H1 (cell line): ENCODE data around the gene ISY1. TPM values are rescaled to one million over a fixed set of nuclear protein-coding genes. Genes with fewer than 3 reads are reported as not detected.

Experiments used
- CTCF ChIA-PET: fragments of 300-600 bp; sonication (Branson Sonifier 250); formaldehyde crosslinking; loops from one replicate; lab custom pipeline; 2021; ENCODE audit not compliant: partially characterized antibody; lab: Charles Lee
- POLR2A ChIA-PET: fragments of 300-600 bp; sonication (Branson Sonifier 250); formaldehyde crosslinking; loops from one replicate; lab custom pipeline; 2021; ENCODE audit warnings: inconsistent platforms; ENCODE audit not compliant: partially characterized antibody; lab: Charles Lee
- DNase-seq, 2 experiments: peaks; one replicate each; pipeline versions ENCODE4 v3.0.0 to v3.0.0-alpha.2; 2010 to 2022; ENCODE audit warnings: low spot score in 2 of 2, low read depth in 1 of 2, mixed read lengths in 1 of 2
- FAIRE-seq: peaks from 2 replicates; lab custom pipeline; 2011; peaks lifted over from hg19 to GRCh38; lab: Jason Lieb, UNC
- H2AFZ ChIP-seq: 2 replicates; pipeline ENCODE4 v1.8.1; 2012; ENCODE audit warnings: low read length, inconsistent platforms
- H2AK5ac ChIP-seq: 2 replicates; pipeline ENCODE4 v1.6.1; 2013; ENCODE audit warnings: low read depth, low read length
- H2BK120ac ChIP-seq: replicated peaks from 2 replicates; pipeline ENCODE3; 2013; ENCODE audit warnings: low read depth, low read length, inconsistent platforms
- H2BK12ac ChIP-seq: 2 replicates; pipeline ENCODE4 v1.6.1; 2013; ENCODE audit warnings: low read depth, low read length
- H2BK15ac ChIP-seq: 2 replicates; pipeline ENCODE4 v1.6.1; 2013; ENCODE audit warnings: low read length
- H2BK20ac ChIP-seq: 2 replicates; pipeline ENCODE4 v1.6.1; 2013; ENCODE audit warnings: low read length
- H2BK5ac ChIP-seq: 2 replicates; pipeline ENCODE4 v1.6.1; 2013; ENCODE audit warnings: low read depth, low read length
- H3K14ac ChIP-seq: 2 replicates; pipeline ENCODE4 v1.6.1; 2013; ENCODE audit warnings: inconsistent platforms; ENCODE audit not compliant: insufficient read length
- H3K18ac ChIP-seq: 2 replicates; pipeline ENCODE4 v1.6.1; 2013; ENCODE audit warnings: low read length; ENCODE audit errors: extremely low read depth
- H3K23ac ChIP-seq: 2 replicates; pipeline ENCODE4 v1.6.1; 2013; ENCODE audit warnings: inconsistent platforms; ENCODE audit not compliant: insufficient read length
- H3K23me2 ChIP-seq: 2 replicates; pipeline ENCODE4 v1.6.1; 2013; ENCODE audit warnings: low read depth, low read length
- H3K27ac ChIP-seq: 2 replicates; pipeline ENCODE4 v1.6.1; 2011; ENCODE audit warnings: low read depth, low read length, inconsistent platforms
- H3K27me3 ChIP-seq, 4 experiments: replicated peaks in 1 of 4; 1 replicate in 1 of 4; 2 replicates in 3 of 4; pipeline versions ENCODE4 v1.6.1 to v1.8.1; 2011 to 2013; ENCODE audit warnings: low read length in 3 of 4, mild to moderate bottlenecking in 3 of 4, inconsistent platforms in 2 of 4, mixed read lengths in 2 of 4, moderate library complexity in 1 of 4; ENCODE audit not compliant: control insufficient read depth in 3 of 4, insufficient read depth in 3 of 4; ENCODE audit errors: extremely low read depth in 1 of 4
- H3K36me3 ChIP-seq, 4 experiments: 2 replicates each; pipeline versions ENCODE4 v1.6.1 to v1.8.1; 2011 to 2013; ENCODE audit warnings: mild to moderate bottlenecking in 4 of 4, low read length in 3 of 4, moderate library complexity in 2 of 4, control low read depth in 1 of 4, inconsistent platforms in 1 of 4; ENCODE audit not compliant: insufficient read depth in 4 of 4, control insufficient read depth in 2 of 4
- H3K4ac ChIP-seq: replicated peaks from 2 replicates; pipeline ENCODE3; 2013; ENCODE audit warnings: low read length, low read depth, mixed read lengths, inconsistent platforms; ENCODE audit not compliant: insufficient read length
- H3K4me1 ChIP-seq, 4 experiments: replicated peaks in 1 of 4; 1 replicate in 1 of 4; 2 replicates in 3 of 4; pipeline versions ENCODE4 v1.6.1 to v1.8.1; 2011 to 2013; ENCODE audit warnings: low read length in 3 of 4, inconsistent platforms in 2 of 4, mixed read lengths in 1 of 4; ENCODE audit not compliant: insufficient read depth in 4 of 4, control insufficient read depth in 3 of 4
- H3K4me2 ChIP-seq, 2 experiments: 2 replicates each; pipeline versions ENCODE4 v1.6.1 to v1.8.1; 2011 to 2013; ENCODE audit warnings: low read depth in 2 of 2, low read length in 2 of 2, control low read depth in 1 of 2, inconsistent platforms in 1 of 2, mild to moderate bottlenecking in 1 of 2; ENCODE audit not compliant: insufficient read depth in 1 of 2
- H3K4me3 ChIP-seq, 4 experiments: fragments of 200-600, 300-600 bp in 1 of 4; sonication (generic), shearing (Covaris generic), sonication (Bioruptor Twin) in 1 of 4; 2 replicates each; pipeline versions ENCODE4 v1.5.1 to v1.8.1; 2011 to 2016; ENCODE audit warnings: low read length in 4 of 4, low read depth in 3 of 4, control low read depth in 2 of 4, inconsistent platforms in 2 of 4, mild to moderate bottlenecking in 2 of 4, mixed read lengths in 1 of 4, moderate library complexity in 1 of 4; ENCODE audit not compliant: insufficient read depth in 2 of 4; ENCODE audit errors: extremely low read depth in 1 of 4
- H3K56ac ChIP-seq: replicated peaks from 2 replicates; pipeline ENCODE3; 2013; ENCODE audit warnings: low read depth, mild to moderate bottlenecking, mixed read lengths, low read length, inconsistent platforms; ENCODE audit not compliant: insufficient read length
- H3K79me1 ChIP-seq: 2 replicates; pipeline ENCODE4 v1.6.1; 2013; ENCODE audit warnings: low read depth, low read length, control low read depth
- H3K79me2 ChIP-seq, 2 experiments: 2 replicates each; pipeline versions ENCODE4 v1.6.1 to v1.8.1; 2012 to 2013; ENCODE audit warnings: low read length in 2 of 2, mild to moderate bottlenecking in 2 of 2, inconsistent platforms in 1 of 2; ENCODE audit not compliant: insufficient read depth in 2 of 2, control insufficient read depth in 1 of 2
- H3K9ac ChIP-seq, 4 experiments: replicated peaks in 1 of 4; 1 replicate in 1 of 4; 2 replicates in 3 of 4; pipeline versions ENCODE4 v1.6.1 to v1.8.1; 2011 to 2013; ENCODE audit warnings: low read depth in 3 of 4, low read length in 3 of 4, control low read depth in 2 of 4, mild to moderate bottlenecking in 2 of 4, moderate library complexity in 2 of 4, inconsistent platforms in 1 of 4; ENCODE audit errors: extremely low read depth in 1 of 4
- H3K9me3 ChIP-seq, 2 experiments: 2 replicates each; pipeline versions ENCODE4 v1.6.1 to v1.8.1; 2012 to 2013; ENCODE audit warnings: mild to moderate bottlenecking in 2 of 2, moderate library complexity in 2 of 2, control low read depth in 1 of 2, inconsistent platforms in 1 of 2, low read depth in 1 of 2, low read length in 1 of 2, mixed read lengths in 1 of 2; ENCODE audit not compliant: insufficient read depth in 2 of 2
- H4K20me1 ChIP-seq, 2 experiments: replicated peaks in 1 of 2; 2 replicates each; pipeline versions ENCODE3 to v1.8.1; 2011 to 2013; ENCODE audit warnings: inconsistent platforms in 2 of 2, low read length in 2 of 2, mild to moderate bottlenecking in 1 of 2; ENCODE audit not compliant: insufficient read depth in 2 of 2, control insufficient read depth in 1 of 2
- H4K5ac ChIP-seq: 2 replicates; pipeline ENCODE4 v1.6.1; 2013; ENCODE audit warnings: low read length, low read depth, mixed read lengths, inconsistent platforms; ENCODE audit not compliant: insufficient read length
- H4K8ac ChIP-seq: 2 replicates; pipeline ENCODE4 v1.8.0; 2013; ENCODE audit warnings: mild to moderate bottlenecking, moderate library complexity, low read length, inconsistent platforms; ENCODE audit not compliant: insufficient read depth; ENCODE audit errors: extremely low read depth
- H4K91ac ChIP-seq: replicated peaks from 2 replicates; pipeline ENCODE3; 2013; ENCODE audit warnings: low read length, mixed read lengths, inconsistent platforms; ENCODE audit not compliant: insufficient read length
- BACH1 ChIP-seq: IDR thresholded peaks from 2 replicates; pipeline ENCODE4 v1.6.1; 2012; ENCODE audit warnings: low read length, improper control_type of control experiment
- BCL11A ChIP-seq, 2 experiments: IDR thresholded peaks; one replicate each; pipeline ENCODE4 v1.6.1; 2011; ENCODE audit warnings: low read depth in 2 of 2, low read length in 2 of 2, mild to moderate bottlenecking in 2 of 2
- CBX8 ChIP-seq: fragments of 300-800, 300-1000 bp; sonication (generic); IDR thresholded peaks from 2 replicates; pipeline ENCODE4 v1.7.1; 2016; ENCODE audit warnings: low read depth, low read length, borderline replicate concordance
- CTBP2 ChIP-seq: IDR thresholded peaks from 2 replicates; pipeline ENCODE4 v1.7.0; 2011; ENCODE audit warnings: borderline replicate concordance, mild to moderate bottlenecking, moderate library complexity, mixed read lengths, low read length; ENCODE audit not compliant: insufficient read depth, insufficient read length
- EP300 ChIP-seq, 2 experiments: IDR thresholded peaks; 1 replicate in 1 of 2; 2 replicates in 1 of 2; pipeline ENCODE4 v1.6.1; 2011 to 2012; ENCODE audit warnings: low read depth in 2 of 2, low read length in 2 of 2, mild to moderate bottlenecking in 2 of 2, borderline replicate concordance in 1 of 2, inconsistent platforms in 1 of 2, moderate library complexity in 1 of 2
- EZH2 ChIP-seq: fragments of 200-600 bp; sonication (generic); IDR thresholded peaks from 2 replicates; pipeline ENCODE4 v1.7.1; 2012; ENCODE audit warnings: low read depth, mild to moderate bottlenecking, moderate library complexity, low read length, inconsistent platforms; ENCODE audit not compliant: severe bottlenecking
- FOSL1 ChIP-seq: IDR thresholded peaks from 2 replicates; pipeline ENCODE4 v1.6.1; 2011; ENCODE audit warnings: mild to moderate bottlenecking, low read depth, low read length, moderate library complexity; ENCODE audit not compliant: insufficient read depth
- KDM5A ChIP-seq: fragments of 200-600 bp; IDR thresholded peaks from 2 replicates; pipeline ENCODE4 v1.7.1; 2012; ENCODE audit warnings: mild to moderate bottlenecking, low read length, inconsistent platforms, mixed read lengths
- NANOG ChIP-seq: IDR thresholded peaks from 2 replicates; pipeline ENCODE4 v1.6.1; 2011; ENCODE audit warnings: low read length, low read depth, mild to moderate bottlenecking, inconsistent platforms; ENCODE audit not compliant: insufficient read depth, poor library complexity, severe bottlenecking
- SP1 ChIP-seq: IDR thresholded peaks from 2 replicates; pipeline ENCODE4 v1.6.1; 2011; ENCODE audit warnings: low read depth, low read length
- TAF1 ChIP-seq: IDR thresholded peaks from 2 replicates; pipeline ENCODE4 v1.6.1; 2011; ENCODE audit warnings: mild to moderate bottlenecking, low read depth, low read length
- TCF12 ChIP-seq: IDR thresholded peaks from 2 replicates; pipeline ENCODE4 v1.6.1; 2011; ENCODE audit warnings: low read depth, mild to moderate bottlenecking, low read length
- TEAD4 ChIP-seq: IDR thresholded peaks from 2 replicates; pipeline ENCODE4 v1.6.1; 2012; ENCODE audit warnings: low read depth, low read length, inconsistent platforms, mixed read lengths
- WGBS, 2 experiments: shearing (Covaris generic) in 1 of 2; methylation state at CpG; one replicate each; pipeline versions ENCODE4 v1.1.6 to v1.1.7; 2013 to 2015; ENCODE audit warnings: low lambda C conversion rate in 2 of 2, mixed read lengths in 2 of 2, inconsistent platforms in 1 of 2, low coverage in 1 of 2, missing lambda C conversion rate in 1 of 2; ENCODE audit not compliant: insufficient replicate concordance in 2 of 2, insufficient coverage in 1 of 2, insufficient read length in 1 of 2; ENCODE audit errors: extremely low coverage in 1 of 2, missing lambda C conversion rate in 1 of 2; 5-methylcytosine and 5-hydroxymethylcytosine counted together
- polyA plus RNA-seq, 7 experiments: library from polyadenylated mRNA; depleted of rRNA in 3 of 7; stranded (reverse) in 5 of 7; unstranded in 2 of 7; fragments of >200 nt in 5 of 7; fragments of 200-250 nt in 2 of 7; gene quantifications; 1 replicate in 5 of 7; 2 replicates in 1 of 7; 4 replicates in 1 of 7; pipeline versions ENCODE4 v1.2.1 to v1.2.3, GENCODE V29; 2011 to 2013; ENCODE audit warnings: missing spikeins in 2 of 7, mixed read lengths in 2 of 7
- total RNA-seq: library from RNA; stranded (reverse); fragmentation: NEBNext Ultra II Directional; extraction: Animal tissue kit (Norgen Biotek cat#: 25700); gene quantifications from 2 replicates; pipeline ENCODE4 v1.2.1, GENCODE V29; 2021

The ISY1 gene
- total and polyA plus RNA-seq, 2 of the 8 experiments (the other 6 are each of a cell fraction or from before 2014, with no cell fraction given): 16.6 to 38.7 TPM

DNA sequence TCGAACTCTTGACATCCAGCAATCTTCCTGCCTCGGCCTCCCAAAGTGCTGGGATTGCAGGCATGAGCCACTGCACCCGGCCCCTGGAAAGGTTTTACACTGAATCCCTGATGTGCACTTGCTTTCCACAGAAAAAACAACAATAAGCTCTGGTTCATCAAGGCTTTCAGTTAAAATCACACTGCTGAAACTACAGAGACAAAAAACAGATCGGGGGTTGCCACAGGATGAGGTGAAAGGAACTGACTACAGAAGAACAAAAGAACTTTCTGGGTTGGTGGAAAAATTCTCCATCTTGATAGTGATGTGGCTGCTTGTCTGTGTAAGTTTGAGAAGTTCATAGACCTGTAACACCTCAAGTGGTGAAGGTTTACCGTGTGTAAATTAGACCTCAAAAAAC lies 42.1 kb downstream of the ISY1 start:
- Histone ChIP-seq H3K23me2 (peaks cover 12% of the 10 kb centered on the region), H4K20me1 (no peaks in the 10 kb centered on the region), H3K9ac (peak overlapping the region in 1 of 4 experiments; percentile 16; a peak in 2 of 7 replicates), H3K14ac (no peak overlapping the region), H4K5ac (no peak overlapping the region), H2BK20ac (no peak overlapping the region), H4K91ac (no peak overlapping the region), H3K56ac (no peak overlapping the region), H3K36me3 (peaks cover 0 to 3% (median 3%) of the 10 kb centered on the region in 4 experiments; a peak in 1 of 8 replicates), H4K8ac (no peak overlapping the region), H2BK12ac (peak overlapping the region; percentile 99; the same call in 1 of the 2 replicates), H3K9me3 (no peaks in the 10 kb centered on the region), H2AK5ac (peak overlapping the region; percentile 29; the same call in 1 of the 2 replicates), H2BK5ac (no peak overlapping the region; the same call in 1 of the 2 replicates), H3K4me3 (peak overlapping the region in 1 of 4 experiments; percentile 68; a peak in 1 of 8 replicates), H3K4me1 (peaks cover 13 to 26% (median 23%) of the 10 kb centered on the region in 4 experiments), H3K4ac (no peak overlapping the region), H3K27me3 (no peaks in the 10 kb centered on the region), H3K79me1 (peaks cover 8% of the 10 kb centered on the region), H3K27ac (peak overlapping the region; percentile 58), H2AFZ (no peak overlapping the region), H2BK15ac (no peak overlapping the region), H3K18ac (no peak overlapping the region; the same call in 1 of the 2 replicates), H2BK120ac (no peak overlapping the region), H3K23ac (no peak overlapping the region), H3K4me2 (peak overlapping the region; percentile 89 to 98; a peak in 2 of 4 replicates), H3K79me2 (peaks cover 9 to 51% of the 10 kb centered on the region in 2 experiments)
- POLR2A ChIA-PET: interaction anchor here (0.9 to 3.0 kb wide), 11 partner anchors 11 to 187 kb away, joined by 3 to 9 read pairs (median 4); partner anchors contain the start of gene CNBP
- no peak for FAIRE-seq
- DNase-seq: no peak
- CTCF ChIA-PET: interaction anchor here (0.5 to 3.1 kb wide), 9 partner anchors 12 to 374 kb away, joined by 3 to 13 read pairs (median 4); no protein-coding TSS in a partner anchor
- WGBS, 2 experiments: 86% methylated on average over 5 of the region's 5 CpGs; no CpG with 5 or more reads in 1 of the 2 experiments
- TF ChIP-seq SP1 (no peak), TAF1 (no peak), BCL11A (IDR thresholded peaks at IDR 0.05; ENCODE audit: low read depth in 2 of 2, low read length in 2 of 2) (no peak), BACH1 (no peak), EZH2 (no peak), CBX8 (no peak), KDM5A (no peak), CTBP2 (no peak), TEAD4 (no peak), TCF12 (no peak), EP300 (IDR thresholded peaks at IDR 0.05; ENCODE audit: borderline replicate concordance in 1 of 2, low read depth in 2 of 2, low read length in 2 of 2) (no peak), FOSL1 (no peak), NANOG (no peak)
